IMR-90 (cell line): ENCODE measurements around the gene MORN5. TPM values are rescaled to one million over a fixed set of nuclear protein-coding genes. Genes with fewer than 3 reads are reported as not detected.

ENCODE experiments used
- ATAC-seq: fragments of 200-7000 bp; cut with Tn5 transposase; 2 replicates; pipeline ENCODE4 v1.9.1; 2020; ENCODE audit warnings: low read depth, mild to moderate bottlenecking, moderate library complexity
- BruUV-seq: library from RNA; stranded (reverse); fragments of 400-500 nt; replicated peaks from 2 replicates; lab custom pipeline; 2021; lab: Mats Ljungman, UMichigan
- CTCF ChIA-PET: fragments of 300-600 bp; formaldehyde crosslinking; extraction: SDS; loops from one replicate; lab custom pipeline; 2021; ENCODE audit warnings: antibody characterized with exemption; lab: Yijun Ruan, JAX
- POLR2A ChIA-PET: fragments of 300-600 bp; sonication (Branson Sonifier 250); formaldehyde crosslinking; loops from one replicate; lab custom pipeline; 2022; ENCODE audit warnings: antibody characterized with exemption; ENCODE audit not compliant: unreplicated experiment; lab: Charles Lee
- DNase-seq: peaks from one replicate; pipeline ENCODE4 v3.0.0; 2013
- H2AFZ ChIP-seq: replicated peaks from 2 replicates; pipeline ENCODE3; 2013; ENCODE audit warnings: low read length, mild to moderate bottlenecking; ENCODE audit not compliant: poor library complexity
- H2AK5ac ChIP-seq: 2 replicates; pipeline ENCODE4 v1.6.1; 2013; ENCODE audit warnings: low read depth, low read length, inconsistent platforms
- H2AK9ac ChIP-seq: replicated peaks from 2 replicates; pipeline ENCODE3; 2013; ENCODE audit warnings: mild to moderate bottlenecking, low read depth, low read length, moderate library complexity; ENCODE audit not compliant: poor library complexity
- H2BK120ac ChIP-seq: 2 replicates; pipeline ENCODE4 v1.6.1; 2013; ENCODE audit warnings: low read depth, low read length, inconsistent platforms
- H2BK15ac ChIP-seq: 3 replicates; pipeline ENCODE4 v1.6.1; 2013; ENCODE audit warnings: low read depth, low read length, inconsistent platforms
- H2BK20ac ChIP-seq: 2 replicates; pipeline ENCODE4 v1.6.1; 2013; ENCODE audit warnings: low read depth, mild to moderate bottlenecking, inconsistent platforms, low read length, moderate library complexity
- H2BK5ac ChIP-seq: 2 replicates; pipeline ENCODE4 v1.6.1; 2013; ENCODE audit warnings: mild to moderate bottlenecking, low read depth, low read length, inconsistent platforms; ENCODE audit not compliant: poor library complexity, severe bottlenecking
- H3K14ac ChIP-seq: replicated peaks from 2 replicates; pipeline ENCODE4 v1.6.1; 2013; ENCODE audit warnings: low read depth, low read length, inconsistent platforms
- H3K18ac ChIP-seq: 2 replicates; pipeline ENCODE4 v1.6.1; 2013; ENCODE audit warnings: low read depth, low read length, control low read depth
- H3K23ac ChIP-seq: 2 replicates; pipeline ENCODE4 v1.6.1; 2013; ENCODE audit warnings: low read depth, low read length, inconsistent platforms
- H3K27ac ChIP-seq: 2 replicates; pipeline ENCODE4 v1.5.1; 2013; ENCODE audit warnings: mild to moderate bottlenecking, control low read depth, low read length; ENCODE audit not compliant: insufficient read depth
- H3K27me3 ChIP-seq: 2 replicates; pipeline ENCODE4 v1.6.1; 2013; ENCODE audit warnings: low read length; ENCODE audit not compliant: control insufficient read depth, insufficient read depth
- H3K36me3 ChIP-seq: 2 replicates; pipeline ENCODE4 v1.6.1; 2013; ENCODE audit warnings: low read length, mixed read lengths; ENCODE audit not compliant: control insufficient read depth, insufficient read depth
- H3K4ac ChIP-seq: 2 replicates; pipeline ENCODE4 v1.6.1; 2013; ENCODE audit warnings: low read depth, low read length, inconsistent platforms
- H3K4me1 ChIP-seq: 2 replicates; pipeline ENCODE4 v1.6.1; 2013; ENCODE audit warnings: low read length, mixed read lengths; ENCODE audit not compliant: control insufficient read depth, insufficient read depth
- H3K4me2 ChIP-seq: 2 replicates; pipeline ENCODE4 v1.6.1; 2013; ENCODE audit warnings: low read depth, mild to moderate bottlenecking, control low read depth, low read length, moderate library complexity
- H3K4me3 ChIP-seq: 2 replicates; pipeline ENCODE4 v1.5.1; 2013; ENCODE audit warnings: low read depth, mild to moderate bottlenecking, control low read depth, low read length, moderate library complexity; ENCODE audit not compliant: insufficient read depth
- H3K56ac ChIP-seq: 2 replicates; pipeline ENCODE4 v1.6.1; 2013; ENCODE audit warnings: low read length, inconsistent platforms; ENCODE audit not compliant: insufficient read depth; ENCODE audit errors: extremely low read depth
- H3K79me1 ChIP-seq, 2 experiments: 2 replicates each; pipeline ENCODE4 v1.6.1; 2013; ENCODE audit warnings: low read length in 2 of 2, inconsistent platforms in 1 of 2, low read depth in 1 of 2
- H3K9ac ChIP-seq: 2 replicates; pipeline ENCODE4 v1.6.1; 2013; ENCODE audit warnings: low read depth, low read length, control low read depth
- H3K9me1 ChIP-seq: 2 replicates; pipeline ENCODE4 v1.6.1; 2013; ENCODE audit warnings: low read length, inconsistent platforms; ENCODE audit not compliant: insufficient read depth
- H3K9me3 ChIP-seq: 2 replicates; pipeline ENCODE4 v1.6.1; 2013; ENCODE audit warnings: low read length; ENCODE audit not compliant: control insufficient read depth, insufficient read depth
- H4K20me1 ChIP-seq: 2 replicates; pipeline ENCODE4 v1.6.1; 2013; ENCODE audit warnings: low read length, inconsistent platforms; ENCODE audit not compliant: insufficient read depth
- H4K5ac ChIP-seq: 2 replicates; pipeline ENCODE4 v1.6.1; 2013; ENCODE audit warnings: mild to moderate bottlenecking, low read depth, low read length, control low read depth
- H4K8ac ChIP-seq, 2 experiments: 2 replicates each; pipeline ENCODE4 v1.6.1; 2013; ENCODE audit warnings: low read depth in 2 of 2, low read length in 2 of 2, control low read depth in 1 of 2, inconsistent platforms in 1 of 2
- H4K91ac ChIP-seq: 2 replicates; pipeline ENCODE4 v1.6.1; 2013; ENCODE audit warnings: low read depth, low read length, inconsistent platforms; ENCODE audit not compliant: insufficient read depth
- MAZ ChIP-seq: IDR thresholded peaks from 2 replicates; pipeline ENCODE4 v1.6.1; 2012; ENCODE audit warnings: low read depth, mild to moderate bottlenecking, low read length, improper control_type of control experiment, moderate library complexity, borderline replicate concordance
- RCOR1 ChIP-seq: IDR thresholded peaks from 2 replicates; pipeline ENCODE4 v1.6.1; 2012; ENCODE audit warnings: mild to moderate bottlenecking, low read length, improper control_type of control experiment; ENCODE audit not compliant: insufficient replicate concordance
- WGBS, 2 experiments: methylation state at CpG; one replicate each; pipeline versions ENCODE4 v1.1.5 to v1.1.7; 2013; ENCODE audit warnings: missing lambda C conversion rate in 2 of 2; ENCODE audit not compliant: insufficient read length in 1 of 2; ENCODE audit errors: extremely low coverage in 2 of 2; 5-methylcytosine and 5-hydroxymethylcytosine counted together
- dilution Hi-C: fragments of 300-500 bp; cut with HindIII; formaldehyde crosslinking; loops from one replicate; pipeline ENCODE4 v1.14.3; 2018; ENCODE audit warnings: low sequenced_read_pairs; ENCODE audit not compliant: unreplicated experiment
- in situ Hi-C: fragments of 300-500 bp; cut with MboI; formaldehyde crosslinking; loops from 3 replicates; pipeline ENCODE4 v1.14.3; 2019; ENCODE audit warnings: low sequenced_read_pairs, inconsistent platforms, mixed read lengths
- intact Hi-C: fragments of 100-400 bp; cut with micrococcal nuclease; formaldehyde crosslinking; loops from 2 replicates; pipeline ENCODE4 v1.10.0; 2022
- polyA plus RNA-seq, 3 experiments: library from polyadenylated mRNA; depleted of rRNA; stranded (reverse); fragments of >200 nt; gene quantifications; 2 replicates each; pipeline ENCODE4 v1.2.3, GENCODE V29; 2012; ENCODE audit warnings: low replicate concordance in 1 of 3
- total RNA-seq: library from RNA; depleted of rRNA; stranded (reverse); fragments of >200 nt; gene quantifications from 2 replicates; pipeline ENCODE4 v1.2.3, GENCODE V29; 2012

Gene MORN5
- total and polyA plus RNA-seq, 2 of the 4 experiments (the other 2 are of a cell fraction) = not detected

GRCh38 chr9:122200960-122201595 is 41.4 kb downstream of the MORN5 start:
- ATAC-seq (peak; percentile 80), DNase-seq (peak; percentile 79)
- Histone ChIP-seq H3K4me3 (no peak overlapping the region), H3K27ac (no peak overlapping the region), H3K4me1 (peaks cover 5% of the 10 kb centered on the region; the same call in 1 of the 2 replicates), H3K4ac (no peak overlapping the region), H2BK20ac (no peak overlapping the region), H4K20me1 (peaks cover 4% of the 10 kb centered on the region; the same call in 1 of the 2 replicates), H2BK15ac (no peak overlapping the region), H3K27me3 (peaks cover 17% of the 10 kb centered on the region), H3K14ac (no peak overlapping the region), H3K36me3 (no peaks in the 10 kb centered on the region), H2AFZ (peak overlapping the region; percentile 38), H3K9ac (no peak overlapping the region), H4K5ac (no peak overlapping the region), H3K4me2 (no peak overlapping the region), H4K91ac (no peak overlapping the region), H3K23ac (no peak overlapping the region), H4K8ac (no peak overlapping the region), H3K9me3 (no peaks in the 10 kb centered on the region), H3K18ac (no peak overlapping the region), H2AK9ac (no peak overlapping the region), H3K79me1 (no peaks in the 10 kb centered on the region), H2BK120ac (no peak overlapping the region), H2BK5ac (no peak overlapping the region), H3K56ac (no peak overlapping the region), H3K9me1 (no peaks in the 10 kb centered on the region; the same call in 1 of the 2 replicates), H2AK5ac (no peak overlapping the region)
- ChIA-PET CTCF (no interaction called here), POLR2A (no interaction called here)
- no CpG with 5 or more reads among the region's 7 CpGs for WGBS, 2 experiments
- BruUV-seq = no TSS peak
- in situ Hi-C loops (no loop called here), dilution Hi-C loops (no loop called here), intact Hi-C loops (no loop called here)
- TF ChIP-seq MAZ (0 out of 2 replicates have a peak, but pooled peaks have one; percentile 23), RCOR1 (no peak)
